HG02938 (cell line): ENCODE results near the gene NME2.
A peak's percentile ranks its signal among the peaks of the same experiment; 100 is the strongest.
"Not testable (repeated sequence)": the region's sequence is repeated elsewhere in the genome, so short reads cannot be mapped to it uniquely, and the experiment has no call there.

Experiments used
- ATAC-seq: cut with Tn5 transposase; IDR thresholded peaks from one replicate; pipeline ENCODE4 v1.9.1; 2021; ENCODE audit warnings: mild to moderate bottlenecking, moderate library complexity; ENCODE audit not compliant: unreplicated experiment

The NME2 gene

GRCh38 chr17:51152766-51153209 lies 13.4 kb upstream of the NME2 start:
- peak; percentile 1 for ATAC-seq

- ATAC-seq = peak; percentile 94
These were observed 12.8 kb upstream of the NME2 start, which contains the start of gene NME1 for GRCh38 chr17:51153210-51154072. Gene NME1, plus strand, starts transcription at chr17:51153559. Its CDS starts 2,096 bp downstream, at chr17:51155655.

- no peak for ATAC-seq
These were observed 12.0 kb upstream of the NME2 start for GRCh38 chr17:51154176-51154575.

- no peak for ATAC-seq
These were observed 10.8 kb upstream of the NME2 start for GRCh38 chr17:51155416-51155815.

GRCh38 chr17:51159604-51160003 lies 6.6 kb upstream of the NME2 start:
- no peak for ATAC-seq

- no peak for ATAC-seq
These were observed 4.7 kb upstream of the NME2 start for GRCh38 chr17:51161541-51161940.

- no peak for ATAC-seq
These were observed 1.1 kb upstream of the NME2 start for GRCh38 chr17:51164911-51165679.

- no peak for ATAC-seq
These were observed 472 bp upstream of the NME2 start for GRCh38 chr17:51165680-51166197.

- ATAC-seq = peak; percentile 46
These were observed 1.0 kb downstream of the NME2 start for GRCh38 chr17:51166987-51167931.

- no peak for ATAC-seq
These were observed 3.1 kb downstream of the NME2 start for GRCh38 chr17:51169340-51169739.

GRCh38 chr17:51170736-51171135 lies 4.5 kb downstream of the NME2 start:
- no peak for ATAC-seq

- not testable (repeated sequence) for ATAC-seq
These were observed 5.8 kb downstream of the NME2 start for GRCh38 chr17:51172030-51172429.

GRCh38 chr17:51180486-51180885 lies 14.3 kb downstream of the NME2 start:
- ATAC-seq = no peak

- ATAC-seq = no peak
These were observed 17.9 kb downstream of the NME2 start for GRCh38 chr17:51184124-51184523.

- no peak for ATAC-seq
These were observed 19.6 kb downstream of the NME2 start for GRCh38 chr17:51185763-51186332.

- no peak for ATAC-seq
These were observed 22.1 kb downstream of the NME2 start for GRCh38 chr17:51188271-51188833.

- no peak for ATAC-seq
These were observed 23.0 kb downstream of the NME2 start for GRCh38 chr17:51189162-51189561.

GRCh38 chr17:51189628-51190027 lies 23.4 kb downstream of the NME2 start:
- no peak for ATAC-seq

- ATAC-seq = no peak
These were observed 25.7 kb downstream of the NME2 start for GRCh38 chr17:51191895-51192294.

GRCh38 chr17:51197754-51198153 lies 31.5 kb downstream of the NME2 start:
- no peak for ATAC-seq
